Measurements from ENCODE around the gene DHX34.
"Not testable (repeated sequence)": the region's sequence is repeated elsewhere in the genome, so short reads cannot be mapped to it uniquely, and the experiment has no call there.

The DHX34 gene

GRCh38 chr19:47389150-47389556 lies 40.0 kb downstream of the DHX34 start:
- DNase-seq (ENCODE audit: low read depth) = no peak

GRCh38 chr19:47390533-47391488 lies 41.7 kb downstream of the DHX34 start:
- no peak for DNase-seq (ENCODE audit: low read depth)

- peak; percentile 58 for DNase-seq (ENCODE audit: low read depth)
Measured at GRCh38 chr19:47391510-47392223, 42.6 kb downstream of the DHX34 start.

- DNase-seq (ENCODE audit: low read depth) = no peak
Measured at GRCh38 chr19:47398707-47399597, 49.8 kb downstream of the DHX34 start.

GRCh38 chr19:47402504-47402903 lies 53.4 kb downstream of the DHX34 start:
- no peak for DNase-seq (ENCODE audit: low read depth)

GRCh38 chr19:47404334-47405196 lies 55.5 kb downstream of the DHX34 start:
- DNase-seq (ENCODE audit: low read depth) = no peak

- DNase-seq (ENCODE audit: low read depth) = no peak
Measured at GRCh38 chr19:47405197-47405550, 56.1 kb downstream of the DHX34 start.

GRCh38 chr19:47405854-47406417 lies 56.8 kb downstream of the DHX34 start:
- DNase-seq (ENCODE audit: low read depth) = no peak

- no peak for DNase-seq (ENCODE audit: low read depth)
Measured at GRCh38 chr19:47406711-47407416, 57.7 kb downstream of the DHX34 start.

- DNase-seq (ENCODE audit: low read depth) = no peak
Measured at GRCh38 chr19:47407417-47407774, 58.3 kb downstream of the DHX34 start.

GRCh38 chr19:47408156-47408938 lies 59.2 kb downstream of the DHX34 start:
- no peak for DNase-seq (ENCODE audit: low read depth)

- DNase-seq (ENCODE audit: low read depth) = no peak
Measured at GRCh38 chr19:47411101-47411500, 62.0 kb downstream of the DHX34 start.

- DNase-seq (ENCODE audit: low read depth) = not testable (repeated sequence)
Measured at GRCh38 chr19:47411696-47412095, 62.6 kb downstream of the DHX34 start.

- DNase-seq (ENCODE audit: low read depth) = no peak
Measured at GRCh38 chr19:47413941-47414340, 64.8 kb downstream of the DHX34 start.

GRCh38 chr19:47414469-47414868 lies 65.4 kb downstream of the DHX34 start:
- no peak for DNase-seq (ENCODE audit: low read depth)

- DNase-seq (ENCODE audit: low read depth) = no peak
Measured at GRCh38 chr19:47415953-47416642, 67.0 kb downstream of the DHX34 start.

GRCh38 chr19:47416643-47416985 lies 67.5 kb downstream of the DHX34 start:
- DNase-seq (ENCODE audit: low read depth) = no peak

- DNase-seq (ENCODE audit: low read depth) = no peak
Measured at GRCh38 chr19:47417107-47417745, 68.1 kb downstream of the DHX34 start.

All from iris pigment epithelial cell (primary cell).